ENCODE results near the gene PSD4. TPM values are rescaled to one million over a fixed set of nuclear protein-coding genes. Genes with fewer than 3 reads are reported as not detected.

Gene PSD4
- total RNA-seq, 1 donor, result 4.7 TPM

DNA sequence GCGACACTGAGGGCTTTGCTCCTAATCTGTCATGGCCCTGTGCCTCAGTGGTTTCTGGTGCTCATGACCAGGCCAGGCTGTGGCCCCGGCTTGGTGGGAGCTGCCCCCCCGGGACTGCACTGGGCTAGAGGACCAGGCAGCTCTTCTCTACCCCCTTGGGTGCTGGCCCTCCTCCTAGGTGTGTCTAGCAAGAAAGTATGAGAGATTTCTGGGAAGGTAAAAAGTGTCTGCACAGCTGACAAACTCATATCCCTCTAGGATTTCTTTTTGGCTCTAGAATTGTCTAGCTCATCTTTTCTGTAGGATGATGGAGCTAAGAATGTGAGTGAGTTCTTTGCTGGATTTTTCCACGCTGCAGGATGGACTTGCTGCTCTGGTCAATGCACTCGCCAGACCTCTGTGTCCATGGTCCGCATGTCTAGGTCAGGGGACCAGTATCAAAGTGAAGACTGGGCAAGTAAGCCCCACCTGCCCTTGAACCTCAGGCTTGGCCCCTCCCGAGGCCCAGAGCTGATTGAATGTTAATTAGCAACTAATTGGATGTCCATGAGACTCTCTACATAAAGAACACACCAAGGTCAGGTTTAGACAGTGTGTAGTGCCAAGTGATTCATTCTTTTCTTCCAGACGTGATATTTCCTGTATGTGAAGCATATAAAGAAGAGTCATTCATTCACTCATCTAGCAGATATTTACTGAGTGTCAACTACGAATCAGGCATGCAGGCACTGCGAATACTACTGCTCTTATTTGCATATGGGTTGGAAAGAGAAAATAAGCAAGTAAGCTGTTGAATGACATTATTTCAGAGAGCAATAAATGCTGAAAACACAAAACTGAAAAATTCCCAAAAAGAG, 15.6 kb upstream of the PSD4 start:
- DNase-seq (ENCODE audit: low read depth), result no peak
- TF ChIP-seq, protein P1, sequence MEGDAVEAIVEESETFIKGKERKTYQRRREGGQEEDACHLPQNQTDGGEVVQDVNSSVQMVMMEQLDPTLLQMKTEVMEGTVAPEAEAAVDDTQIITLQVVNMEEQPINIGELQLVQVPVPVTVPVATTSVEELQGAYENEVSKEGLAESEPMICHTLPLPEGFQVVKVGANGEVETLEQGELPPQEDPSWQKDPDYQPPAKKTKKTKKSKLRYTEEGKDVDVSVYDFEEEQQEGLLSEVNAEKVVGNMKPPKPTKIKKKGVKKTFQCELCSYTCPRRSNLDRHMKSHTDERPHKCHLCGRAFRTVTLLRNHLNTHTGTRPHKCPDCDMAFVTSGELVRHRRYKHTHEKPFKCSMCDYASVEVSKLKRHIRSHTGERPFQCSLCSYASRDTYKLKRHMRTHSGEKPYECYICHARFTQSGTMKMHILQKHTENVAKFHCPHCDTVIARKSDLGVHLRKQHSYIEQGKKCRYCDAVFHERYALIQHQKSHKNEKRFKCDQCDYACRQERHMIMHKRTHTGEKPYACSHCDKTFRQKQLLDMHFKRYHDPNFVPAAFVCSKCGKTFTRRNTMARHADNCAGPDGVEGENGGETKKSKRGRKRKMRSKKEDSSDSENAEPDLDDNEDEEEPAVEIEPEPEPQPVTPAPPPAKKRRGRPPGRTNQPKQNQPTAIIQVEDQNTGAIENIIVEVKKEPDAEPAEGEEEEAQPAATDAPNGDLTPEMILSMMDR (IDR thresholded peaks at IDR 0.05; ENCODE audit: insufficient read depth, low read depth, low read length), result no peak
- H3K4me3 ChIP-seq (ENCODE audit: low read depth, low read length), result no peak overlapping the region

DNA sequence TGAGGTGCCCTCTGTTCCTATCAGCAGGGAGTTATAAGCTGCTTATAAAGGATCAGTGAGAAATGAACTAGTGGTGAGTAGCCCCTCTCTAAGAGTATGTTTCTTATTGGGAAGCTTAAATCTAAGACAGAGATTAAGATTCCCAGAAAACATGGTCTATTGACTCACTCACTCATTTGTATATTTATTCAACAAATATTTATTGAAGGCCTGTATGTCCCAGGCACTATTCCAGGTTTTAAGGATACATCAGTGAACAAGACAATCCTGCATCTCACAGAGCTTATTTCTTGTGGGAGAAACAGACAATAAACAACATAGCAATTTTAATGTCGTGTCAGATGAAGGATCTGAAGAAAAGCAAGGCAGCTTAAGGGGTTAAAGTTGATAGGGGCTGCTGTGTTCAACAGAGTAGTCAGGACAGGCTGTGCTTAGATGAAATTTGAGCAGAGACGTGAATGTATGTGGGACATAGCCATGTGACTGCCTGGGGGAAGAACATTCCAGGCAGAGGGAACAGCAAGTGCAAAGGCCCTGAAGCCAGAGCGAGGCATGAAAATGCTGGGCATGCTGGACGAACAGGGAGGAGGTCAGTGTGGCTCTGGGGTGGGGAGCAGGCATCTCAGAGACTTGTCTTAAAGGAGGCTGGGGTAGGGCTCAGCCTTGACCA, 14.8 kb upstream of the PSD4 start:
- no peak overlapping the region for H3K4me3 ChIP-seq (ENCODE audit: low read depth, low read length)
- TF ChIP-seq, protein P1 (IDR thresholded peaks at IDR 0.05; ENCODE audit: insufficient read depth, low read depth, low read length), result no peak
- no peak for DNase-seq (ENCODE audit: low read depth)

DNA sequence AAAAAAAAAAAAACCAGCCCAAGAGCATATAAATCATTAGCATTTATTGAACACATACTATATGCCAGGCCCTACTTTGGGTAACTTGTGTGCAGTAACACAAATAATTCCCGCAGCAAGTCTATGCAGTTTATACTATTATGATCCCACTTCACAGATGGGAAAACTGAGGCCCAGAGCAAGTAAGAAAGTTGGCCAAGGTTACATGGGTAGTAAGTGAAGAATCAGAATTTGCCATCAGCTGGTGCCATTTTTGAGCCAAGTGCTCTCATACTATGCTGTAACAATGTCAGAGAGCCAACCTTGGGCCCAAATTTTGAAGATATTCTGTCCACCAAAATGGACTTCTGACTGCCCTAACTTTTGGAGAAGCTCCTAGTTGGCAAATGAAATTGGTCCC, 13.5 kb upstream of the PSD4 start:
- no peak overlapping the region for H3K4me3 ChIP-seq (ENCODE audit: low read depth, low read length)
- TF ChIP-seq, protein P1 (IDR thresholded peaks at IDR 0.05; ENCODE audit: insufficient read depth, low read depth, low read length), result no peak
- no peak for DNase-seq (ENCODE audit: low read depth)

DNA sequence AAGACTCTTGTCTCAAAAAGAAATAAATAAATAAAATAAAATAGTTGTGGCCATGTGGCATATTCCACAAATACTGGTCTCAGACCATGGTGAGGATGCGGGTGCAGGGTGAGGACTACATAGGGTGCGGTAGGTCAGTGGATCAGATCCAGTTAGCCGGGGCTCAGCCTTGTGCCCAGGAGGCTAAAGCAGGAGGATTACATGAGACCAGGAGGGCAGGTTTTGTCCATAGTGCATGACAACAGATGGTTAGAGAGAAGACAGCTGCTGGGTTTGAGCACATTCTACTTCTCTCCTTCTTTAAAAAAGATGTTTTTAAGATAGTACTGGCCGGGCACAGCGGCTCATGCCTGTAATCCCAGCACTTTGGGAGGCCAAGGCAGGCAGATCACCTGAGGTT, 12.8 kb upstream of the PSD4 start:
- H3K4me3 ChIP-seq (ENCODE audit: low read depth, low read length), result no peak overlapping the region
- no peak for DNase-seq (ENCODE audit: low read depth)
- TF ChIP-seq, protein P1 (IDR thresholded peaks at IDR 0.05; ENCODE audit: insufficient read depth, low read depth, low read length), result no peak

DNA sequence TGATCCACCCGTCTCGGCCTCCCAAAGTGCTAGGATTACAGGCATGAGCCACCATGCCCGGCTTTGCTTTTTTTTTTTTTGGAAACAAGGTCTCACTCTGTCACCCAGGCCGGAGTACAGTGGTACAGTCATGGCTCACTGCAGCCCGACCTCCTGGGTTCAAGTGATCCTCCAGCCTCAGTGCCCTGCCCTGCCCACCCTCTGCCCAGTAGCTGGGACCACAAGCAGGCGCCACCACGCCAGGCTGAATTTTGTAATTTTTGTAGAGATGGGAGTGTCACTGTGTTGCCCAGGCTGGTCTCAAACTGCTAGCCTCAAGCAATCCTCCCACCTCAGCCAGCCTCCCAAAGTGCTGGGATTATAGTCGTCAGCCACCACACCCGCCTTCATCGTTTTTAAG, 11.6 kb upstream of the PSD4 start:
- DNase-seq (ENCODE audit: low read depth), result no peak
- H3K4me3 ChIP-seq (ENCODE audit: low read depth, low read length), result no peak overlapping the region
- TF ChIP-seq, protein P1 (IDR thresholded peaks at IDR 0.05; ENCODE audit: insufficient read depth, low read depth, low read length), result no peak

DNA sequence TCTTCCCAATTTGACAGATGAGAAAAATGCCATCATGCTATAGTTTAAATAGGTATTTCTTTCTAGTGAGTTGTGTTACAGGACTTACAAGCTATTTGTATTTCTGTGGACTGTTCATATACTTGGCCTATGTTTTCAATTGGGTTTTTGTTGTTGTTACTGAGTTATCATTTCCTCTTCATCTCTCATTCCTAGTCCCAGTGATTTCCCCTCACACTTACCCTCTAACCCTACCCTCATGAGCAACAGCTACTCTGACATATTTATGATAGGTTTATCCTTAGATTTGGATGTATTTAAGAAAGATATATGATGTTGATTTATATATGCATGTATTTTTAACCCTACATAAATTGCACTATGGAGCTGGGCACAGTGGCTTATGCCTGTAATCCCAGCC, 10.9 kb upstream of the PSD4 start:
- H3K4me3 ChIP-seq (ENCODE audit: low read depth, low read length), result no peak overlapping the region
- no peak for DNase-seq (ENCODE audit: low read depth)
- TF ChIP-seq, protein P1 (IDR thresholded peaks at IDR 0.05; ENCODE audit: insufficient read depth, low read depth, low read length), result no peak
